ENCODE data around the gene GRXCR2. TPM values are rescaled to one million over a fixed set of nuclear protein-coding genes. Genes with fewer than 3 reads are reported as not detected.
A peak's percentile ranks its signal among the peaks of the same experiment; 100 is the strongest.

The GRXCR2 gene
- total and polyA plus RNA-seq, 2 donors from 2014 or later: not detected

- H3K4me3 ChIP-seq (ENCODE audit: low read length in 3 of 3): no peak overlapping the region
- intact Hi-C loops (cut with DNase I): no loop called here
- TF ChIP-seq, protein P1, sequence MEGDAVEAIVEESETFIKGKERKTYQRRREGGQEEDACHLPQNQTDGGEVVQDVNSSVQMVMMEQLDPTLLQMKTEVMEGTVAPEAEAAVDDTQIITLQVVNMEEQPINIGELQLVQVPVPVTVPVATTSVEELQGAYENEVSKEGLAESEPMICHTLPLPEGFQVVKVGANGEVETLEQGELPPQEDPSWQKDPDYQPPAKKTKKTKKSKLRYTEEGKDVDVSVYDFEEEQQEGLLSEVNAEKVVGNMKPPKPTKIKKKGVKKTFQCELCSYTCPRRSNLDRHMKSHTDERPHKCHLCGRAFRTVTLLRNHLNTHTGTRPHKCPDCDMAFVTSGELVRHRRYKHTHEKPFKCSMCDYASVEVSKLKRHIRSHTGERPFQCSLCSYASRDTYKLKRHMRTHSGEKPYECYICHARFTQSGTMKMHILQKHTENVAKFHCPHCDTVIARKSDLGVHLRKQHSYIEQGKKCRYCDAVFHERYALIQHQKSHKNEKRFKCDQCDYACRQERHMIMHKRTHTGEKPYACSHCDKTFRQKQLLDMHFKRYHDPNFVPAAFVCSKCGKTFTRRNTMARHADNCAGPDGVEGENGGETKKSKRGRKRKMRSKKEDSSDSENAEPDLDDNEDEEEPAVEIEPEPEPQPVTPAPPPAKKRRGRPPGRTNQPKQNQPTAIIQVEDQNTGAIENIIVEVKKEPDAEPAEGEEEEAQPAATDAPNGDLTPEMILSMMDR (IDR thresholded peaks at IDR 0.05; ENCODE audit: borderline replicate concordance, extremely low read depth, insufficient read depth): no peak
- peaks cover 0 to 3% (median 0%) of the 10 kb centered on the region in 3 donors for H3K4me1 ChIP-seq (ENCODE audit: control insufficient read depth in 2 of 3, insufficient read depth in 2 of 3, low read depth in 1 of 3, low read length in 3 of 3)
- H3K27me3 ChIP-seq (ENCODE audit: control insufficient read depth, insufficient read depth, low read length): no peaks in the 10 kb centered on the region
- no peak overlapping the region for H3K27ac ChIP-seq (ENCODE audit: low read depth in 2 of 2, low read length in 2 of 2)
- H3K9ac ChIP-seq (ENCODE audit: low read length in 3 of 3): no peak overlapping the region
- FAIRE-seq: no peak
- no peaks in the 10 kb centered on the region for H3K9me3 ChIP-seq (ENCODE audit: control insufficient read depth in 2 of 3, insufficient read depth in 1 of 3, low read length in 3 of 3)
- no peaks in the 10 kb centered on the region for H3K36me3 ChIP-seq (ENCODE audit: control insufficient read depth in 2 of 3, insufficient read depth in 3 of 3, low read length in 3 of 3)
- DNase-seq: peak in 3 of 5 donors; percentile 20 to 42 (median 35)
These were observed 13.4 kb downstream of the GRXCR2 start for GRCh38 chr5:145859453-145859852.

- intact Hi-C loops (cut with DNase I): no loop called here
- H3K9me3 ChIP-seq (ENCODE audit: control insufficient read depth in 2 of 3, insufficient read depth in 1 of 3, low read length in 3 of 3): no peaks in the 10 kb centered on the region
- no peaks in the 10 kb centered on the region for H3K27me3 ChIP-seq (ENCODE audit: control insufficient read depth, insufficient read depth, low read length)
- TF ChIP-seq, protein P1 (IDR thresholded peaks at IDR 0.05; ENCODE audit: borderline replicate concordance, extremely low read depth, insufficient read depth): no peak
- no peak overlapping the region for H3K9ac ChIP-seq (ENCODE audit: low read length in 3 of 3)
- DNase-seq: no peak
- FAIRE-seq: no peak
- H3K4me3 ChIP-seq (ENCODE audit: low read length in 3 of 3): no peak overlapping the region
- H3K4me1 ChIP-seq (ENCODE audit: control insufficient read depth in 2 of 3, insufficient read depth in 2 of 3, low read depth in 1 of 3, low read length in 3 of 3): peaks cover 0 to 3% (median 0%) of the 10 kb centered on the region in 3 donors
- H3K27ac ChIP-seq (ENCODE audit: low read depth in 2 of 2, low read length in 2 of 2): no peak overlapping the region
- H3K36me3 ChIP-seq (ENCODE audit: control insufficient read depth in 2 of 3, insufficient read depth in 3 of 3, low read length in 3 of 3): no peaks in the 10 kb centered on the region
These were observed 13.9 kb downstream of the GRXCR2 start for GRCh38 chr5:145858959-145859358.

DNA sequence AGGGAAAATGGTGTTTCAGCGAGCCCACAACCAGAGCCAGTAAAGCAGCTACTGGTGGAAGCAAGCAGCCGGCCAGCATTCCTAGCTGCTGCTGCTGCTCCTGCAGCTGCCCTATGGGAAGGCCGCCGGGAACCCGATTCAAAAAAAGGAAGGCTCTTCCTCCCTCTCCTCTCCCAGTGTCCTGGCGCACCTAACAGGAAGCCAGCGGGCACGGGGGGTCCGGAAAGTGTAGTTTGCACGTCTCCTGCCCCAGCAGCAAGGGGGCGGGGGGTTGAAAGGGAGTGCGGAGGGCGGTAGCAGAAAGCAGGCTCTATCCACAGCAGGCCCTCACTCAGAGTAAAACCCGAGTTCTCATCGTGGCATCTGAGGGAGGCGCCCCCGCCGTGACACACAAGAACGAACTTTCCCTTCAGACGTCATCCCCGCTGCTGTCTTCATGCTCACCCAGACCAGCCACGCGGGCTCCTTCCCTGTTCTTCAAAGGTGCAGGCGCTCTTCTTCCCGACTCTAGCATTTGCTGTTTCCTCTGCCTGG is 16.5 kb downstream of the GRXCR2 start:
- Histone ChIP-seq H3K4me1 (ENCODE audit: control insufficient read depth in 2 of 3, insufficient read depth in 2 of 3, low read depth in 1 of 3, low read length in 3 of 3) (peaks cover 0 to 3% (median 0%) of the 10 kb centered on the region in 3 donors), H3K27ac (ENCODE audit: low read depth in 2 of 2, low read length in 2 of 2) (peak overlapping the region in 1 of 2 donors; percentile 7), H3K4me3 (ENCODE audit: low read length in 3 of 3) (peak overlapping the region; percentile 34 to 68 (median 59)), H3K36me3 (ENCODE audit: control insufficient read depth in 2 of 3, insufficient read depth in 3 of 3, low read length in 3 of 3) (no peaks in the 10 kb centered on the region), H3K9ac (ENCODE audit: low read length in 3 of 3) (peak overlapping the region in 1 of 3 donors; percentile 26), H3K27me3 (ENCODE audit: control insufficient read depth, insufficient read depth, low read length) (no peaks in the 10 kb centered on the region), H3K9me3 (ENCODE audit: control insufficient read depth in 2 of 3, insufficient read depth in 1 of 3, low read length in 3 of 3) (no peaks in the 10 kb centered on the region)
- TF ChIP-seq, protein P1 (IDR thresholded peaks at IDR 0.05; ENCODE audit: borderline replicate concordance, extremely low read depth, insufficient read depth): no peak
- intact Hi-C loops (cut with DNase I): no loop called here
- FAIRE-seq: no peak
- DNase-seq: peak; percentile 71 to 79 (median 77)
